Ovary (tissue), 9 donors: ENCODE data around the gene MRM3. TPM values are rescaled to one million over a fixed set of nuclear protein-coding genes. Genes with fewer than 3 reads are reported as not detected.

Experiments used
- DNase-seq, 5 donors: peaks; one replicate each; pipeline ENCODE4 v3.0.0-alpha.2; 2019 to 2020
- H3K27ac ChIP-seq, 2 donors: fragments of 200-600 bp; one replicate each; pipeline versions ENCODE4 v1.5.1 to v1.8.0; 2019 to 2022
- H3K27me3 ChIP-seq: fragments of 200-600 bp; one replicate; pipeline ENCODE4 v1.8.0; 2022
- H3K36me3 ChIP-seq: fragments of 200-600 bp; sonication (generic); one replicate; pipeline ENCODE4 v1.5.1; 2019
- H3K4me1 ChIP-seq: one replicate; pipeline ENCODE4 v1.8.1; 2013; ENCODE audit warnings: mild to moderate bottlenecking, moderate library complexity; ENCODE audit not compliant: insufficient read depth
- H3K4me3 ChIP-seq: fragments of 200-600 bp; sonication (generic); one replicate; pipeline ENCODE4 v1.5.1; 2017
- H3K9me3 ChIP-seq, 2 donors: fragments of 200-600 bp in 1 of 2; sonication (generic) in 1 of 2; one replicate each; pipeline versions ENCODE4 v1.5.1 to v1.8.1; 2013 to 2019; ENCODE audit warnings: mild to moderate bottlenecking in 1 of 2, moderate library complexity in 1 of 2
- EP300 ChIP-seq: sonication (generic); formaldehyde crosslinking; IDR thresholded peaks from one replicate; pipeline ENCODE4 v1.6.1; 2017; ENCODE audit warnings: antibody characterized with exemption
- POLR2A ChIP-seq: fragments of 450-650 bp; IDR thresholded peaks from one replicate; pipeline ENCODE4 v1.6.1; 2017; ENCODE audit warnings: antibody characterized with exemption, mild to moderate bottlenecking, moderate library complexity
- WGBS, 3 donors: extraction: QIAGEN DNeasy Blood & Tissue Kit in 1 of 3; methylation state at CpG; one replicate each; pipeline versions ENCODE4 v1.1.5 to v1.1.7; 2013 to 2017; 5-methylcytosine and 5-hydroxymethylcytosine counted together
- intact Hi-C, 4 donors: fragments of 100-400 bp; cut with DNase I; formaldehyde crosslinking; loops; one replicate each; pipeline versions ENCODE4 v1.11.0 to v1.15.1; 2022 to 2023
- polyA plus RNA-seq, 2 donors: library from polyadenylated mRNA; stranded (reverse); fragments of 200-250 nt in 1 of 2; fragments of 350-450 nt in 1 of 2; fragmentation: Illumina TruSeq in 1 of 2; extraction: RNeasy Lipid Tissue Mini Kit (QIAGEN cat#74804) in 1 of 2; gene quantifications; one replicate each; pipeline ENCODE4 v1.2.3, GENCODE V29; 2013 to 2014
- total RNA-seq, 7 donors: library from RNA; depleted of rRNA in 2 of 7; stranded (reverse); fragments of >200 nt in 2 of 7; fragmentation: NEBNext Ultra II Directional in 3 of 7; extraction: Animal tissue kit (Norgen Biotek cat#: 25700) in 3 of 7; gene quantifications; one replicate each; pipeline versions ENCODE4 v1.1.0 to v1.2.4, GENCODE V29; 2016 to 2023
- TF ChIP-seq, protein P1 (sequence below), 3 donors: fragments of 450-650 bp in 2 of 3; fragments of 200-600 bp in 1 of 3; IDR thresholded peaks; one replicate each; pipeline versions ENCODE4 v1.5.1 to v1.8.0; 2016 to 2022; ENCODE audit warnings: antibody characterized with exemption in 3 of 3, mild to moderate bottlenecking in 1 of 3
- donor health status: DM: no; HTN: no; CAD: no; lungs with moderate emphysema.
- donor health status: DM: no; HTN: no; CAD: no.
- donor health status: Bipolar disorder and iron deficiency.
- donor health status: DM: yes; HTN: yes; CAD: no.
- donor health status: DM: no; HTN: no; CAD: no.
- donor health status: DM: yes; HTN: yes; CAD: no.

Gene MRM3
- total and polyA plus RNA-seq, 9 donors: 10.1 to 16.7 (median 13.9) TPM

DNA sequence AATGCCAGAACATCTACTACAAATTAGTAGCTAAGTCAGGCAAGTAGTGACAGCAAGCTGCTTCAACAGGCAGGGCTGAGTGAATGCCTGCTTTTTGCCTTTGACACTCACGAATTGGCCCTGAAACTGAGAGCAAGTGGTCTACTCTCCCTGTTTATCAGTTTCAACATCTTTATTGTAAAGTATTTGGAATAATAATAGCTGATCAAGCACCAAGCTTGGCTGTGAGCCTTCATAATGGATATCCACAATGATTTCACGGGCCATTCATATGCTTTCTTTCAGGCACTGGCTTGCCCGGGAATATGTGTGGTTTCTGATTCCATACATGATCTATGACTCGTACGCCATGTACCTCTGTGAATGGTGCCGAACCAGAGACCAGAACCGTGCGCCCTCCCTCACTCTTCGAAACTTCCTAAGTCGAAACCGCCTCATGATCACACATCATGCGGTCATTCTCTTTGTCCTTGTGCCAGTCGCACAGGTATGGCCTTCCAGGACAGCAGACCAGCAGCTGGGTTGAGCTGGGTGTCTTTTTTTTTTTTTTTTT lies 44.5 kb upstream of the MRM3 start:
- no peak for DNase-seq
- TF ChIP-seq POLR2A: no peak
- TF ChIP-seq, protein P1, sequence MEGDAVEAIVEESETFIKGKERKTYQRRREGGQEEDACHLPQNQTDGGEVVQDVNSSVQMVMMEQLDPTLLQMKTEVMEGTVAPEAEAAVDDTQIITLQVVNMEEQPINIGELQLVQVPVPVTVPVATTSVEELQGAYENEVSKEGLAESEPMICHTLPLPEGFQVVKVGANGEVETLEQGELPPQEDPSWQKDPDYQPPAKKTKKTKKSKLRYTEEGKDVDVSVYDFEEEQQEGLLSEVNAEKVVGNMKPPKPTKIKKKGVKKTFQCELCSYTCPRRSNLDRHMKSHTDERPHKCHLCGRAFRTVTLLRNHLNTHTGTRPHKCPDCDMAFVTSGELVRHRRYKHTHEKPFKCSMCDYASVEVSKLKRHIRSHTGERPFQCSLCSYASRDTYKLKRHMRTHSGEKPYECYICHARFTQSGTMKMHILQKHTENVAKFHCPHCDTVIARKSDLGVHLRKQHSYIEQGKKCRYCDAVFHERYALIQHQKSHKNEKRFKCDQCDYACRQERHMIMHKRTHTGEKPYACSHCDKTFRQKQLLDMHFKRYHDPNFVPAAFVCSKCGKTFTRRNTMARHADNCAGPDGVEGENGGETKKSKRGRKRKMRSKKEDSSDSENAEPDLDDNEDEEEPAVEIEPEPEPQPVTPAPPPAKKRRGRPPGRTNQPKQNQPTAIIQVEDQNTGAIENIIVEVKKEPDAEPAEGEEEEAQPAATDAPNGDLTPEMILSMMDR (IDR thresholded peaks at IDR 0.05): no peak
- TF ChIP-seq EP300: no peak
- no peaks in the 10 kb centered on the region for H3K36me3 ChIP-seq
- no peaks in the 10 kb centered on the region for H3K27me3 ChIP-seq
- no peak overlapping the region for H3K27ac ChIP-seq
- no peak overlapping the region for H3K4me3 ChIP-seq
- H3K4me1 ChIP-seq: peaks cover 2% of the 10 kb centered on the region
- 93 to 94% (median 94%) methylated on average over 13 of the region's 13 CpGs for WGBS, 3 donors
- intact Hi-C loops: no loop called here
- H3K9me3 ChIP-seq: no peaks in the 10 kb centered on the region

DNA sequence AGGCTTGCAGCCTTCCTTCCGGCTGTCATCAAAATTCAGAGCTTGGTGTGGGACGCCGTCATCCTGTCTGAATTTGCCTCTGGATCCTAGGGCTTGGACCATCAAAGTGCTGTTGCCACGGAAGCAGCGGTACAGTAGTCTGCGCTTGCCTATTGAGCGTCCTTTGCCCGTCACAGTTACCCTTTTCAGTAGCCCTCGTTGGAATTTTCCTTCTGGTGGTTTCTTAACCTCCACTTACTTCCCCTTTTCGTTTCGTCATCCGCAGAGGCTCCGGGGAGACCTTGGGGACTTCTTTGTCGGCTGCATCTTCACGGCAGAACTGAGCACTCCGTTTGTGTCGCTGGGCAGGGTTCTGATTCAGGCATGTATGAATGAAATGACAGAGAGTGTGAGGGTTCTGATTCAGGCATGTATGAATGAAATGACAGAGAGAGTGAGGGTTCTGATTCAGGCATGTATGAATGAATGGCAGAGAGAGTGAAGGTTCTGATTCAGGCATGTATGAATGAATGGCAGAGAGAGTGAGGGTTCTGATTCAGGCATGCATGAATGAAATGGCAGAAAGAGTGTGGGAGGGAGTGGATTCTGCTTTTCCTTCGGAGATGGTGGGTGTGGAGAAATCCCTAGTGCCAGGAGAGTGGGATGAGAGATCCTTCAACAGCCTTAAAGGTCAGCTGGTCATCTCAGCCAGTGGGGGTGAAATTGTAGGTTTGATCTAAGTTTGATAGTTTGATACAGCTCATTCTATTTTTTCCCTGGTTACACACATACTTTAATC lies 41.7 kb upstream of the MRM3 start:
- no peak for TF ChIP-seq POLR2A
- TF ChIP-seq, protein P1 (IDR thresholded peaks at IDR 0.05): no peak
- no peak for TF ChIP-seq EP300
- Histone ChIP-seq H3K4me1 (no peaks in the 10 kb centered on the region), H3K9me3 (no peaks in the 10 kb centered on the region), H3K36me3 (no peaks in the 10 kb centered on the region), H3K27ac (no peak overlapping the region), H3K27me3 (no peaks in the 10 kb centered on the region), H3K4me3 (no peak overlapping the region)
- WGBS, 3 donors: 81 to 85% (median 84%) methylated on average over 18 of the region's 18 CpGs
- intact Hi-C loops: no loop called here
- DNase-seq: no peak

DNA sequence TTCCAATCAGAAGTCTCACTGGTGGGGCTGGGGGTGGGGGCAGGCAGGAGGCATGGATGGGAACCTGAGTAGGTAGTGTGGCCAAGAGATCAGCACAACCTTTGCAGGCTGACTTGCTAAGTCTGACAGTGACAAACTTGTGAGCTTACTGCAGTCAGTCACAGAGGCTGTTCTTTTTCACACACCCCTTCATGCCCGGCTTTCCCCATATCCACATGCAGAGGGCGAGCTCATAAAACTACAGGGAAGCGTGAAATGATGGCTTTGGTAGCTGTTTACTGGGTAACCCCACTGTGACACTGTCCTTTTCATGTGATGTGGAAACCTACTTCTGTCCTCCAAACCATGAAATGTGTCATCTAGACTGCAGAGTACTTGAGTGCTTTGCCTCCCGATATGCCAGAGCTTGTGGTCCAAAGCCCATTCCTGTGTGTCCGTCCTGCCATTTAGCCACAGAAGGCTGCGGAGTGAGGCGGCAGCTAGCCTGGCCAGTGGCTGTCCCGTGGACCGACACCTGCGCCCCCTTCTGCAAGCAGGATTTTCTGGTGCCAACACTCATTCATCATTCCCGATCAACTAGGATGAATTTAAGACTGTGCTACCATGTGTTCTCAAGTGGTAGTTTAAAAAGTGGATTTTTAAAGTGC lies 39.9 kb upstream of the MRM3 start:
- no peak overlapping the region for H3K4me3 ChIP-seq
- intact Hi-C loops: no loop called here
- no peaks in the 10 kb centered on the region for H3K9me3 ChIP-seq
- no peak overlapping the region for H3K27ac ChIP-seq
- H3K4me1 ChIP-seq: no peaks in the 10 kb centered on the region
- H3K36me3 ChIP-seq: no peaks in the 10 kb centered on the region
- 86 to 91% (median 86%) methylated on average over 11 of the region's 11 CpGs for WGBS, 3 donors
- TF ChIP-seq EP300: no peak
- TF ChIP-seq POLR2A: no peak
- TF ChIP-seq, protein P1 (IDR thresholded peaks at IDR 0.05): no peak
- H3K27me3 ChIP-seq: no peaks in the 10 kb centered on the region
- DNase-seq: no peak

DNA sequence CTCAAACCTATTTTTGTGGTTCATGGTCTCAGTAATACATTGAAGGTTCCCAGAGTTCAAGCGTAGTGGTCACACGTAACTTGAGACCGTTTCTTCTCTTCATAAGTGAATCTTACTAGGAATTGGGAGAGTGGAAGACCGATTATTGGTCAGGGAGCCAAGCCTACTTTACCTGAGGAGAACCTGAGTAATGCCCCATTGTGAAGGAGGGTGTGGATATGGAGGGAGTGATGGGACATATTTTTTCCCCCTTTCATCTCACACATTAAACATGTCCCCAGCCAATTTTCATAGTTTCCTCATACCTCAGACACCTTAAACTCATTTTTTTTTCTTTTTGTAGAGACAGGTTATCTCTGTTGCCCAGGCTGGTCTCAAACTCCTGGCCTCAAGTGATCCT lies 39.0 kb upstream of the MRM3 start:
- DNase-seq: no peak
- H3K9me3 ChIP-seq: no peaks in the 10 kb centered on the region
- no peaks in the 10 kb centered on the region for H3K36me3 ChIP-seq
- no peaks in the 10 kb centered on the region for H3K4me1 ChIP-seq
- no peak overlapping the region for H3K27ac ChIP-seq
- H3K27me3 ChIP-seq: no peaks in the 10 kb centered on the region
- no peak overlapping the region for H3K4me3 ChIP-seq
- 92 to 97% (median 93%) methylated on average over 4 of the region's 4 CpGs for WGBS, 3 donors
- TF ChIP-seq POLR2A (no peak), EP300 (no peak)
- TF ChIP-seq, protein P1 (IDR thresholded peaks at IDR 0.05): no peak
- intact Hi-C loops: no loop called here
